GM12891 (cell line): ENCODE data around the gene MINK1.

ENCODE experiments used
- POLR2A ChIP-seq: IDR thresholded peaks from 2 replicates; pipeline ENCODE4 v1.6.1; 2011; ENCODE audit warnings: low read depth, low read length, control low read depth
- POLR2AphosphoS5 ChIP-seq: IDR thresholded peaks from 2 replicates; pipeline ENCODE4 v1.6.1; 2011; ENCODE audit warnings: low read depth, low read length, control low read depth
- POU2F2 ChIP-seq: IDR thresholded peaks from 2 replicates; pipeline ENCODE4 v1.6.1; 2011; ENCODE audit warnings: low read depth, mild to moderate bottlenecking, control low read depth, low read length, moderate library complexity
- SPI1 ChIP-seq: IDR thresholded peaks from 2 replicates; pipeline ENCODE4 v1.6.1; 2011; ENCODE audit warnings: low read depth, low read length, control low read depth
- TAF1 ChIP-seq: IDR thresholded peaks from 2 replicates; pipeline ENCODE4 v1.6.1; 2011; ENCODE audit warnings: low read depth, low read length, control low read depth

- no peak for TF ChIP-seq POLR2AphosphoS5
- no peak for TF ChIP-seq POLR2A
- TF ChIP-seq TAF1: no peak
- TF ChIP-seq POU2F2: no peak
- TF ChIP-seq SPI1: no peak
These were observed 68.7 kb downstream of the MINK1 start for GRCh38 chr17:4901648-4902344.
